Neural cell (in vitro differentiated cells): Measurements from ENCODE around the gene LRP1-AS. TPM values are rescaled to one million over a fixed set of nuclear protein-coding genes. Genes with fewer than 3 reads are reported as not detected.

Experiments
- H2AFZ ChIP-seq: fragments of 200-600, 300-800 bp; sonication (generic), shearing (Covaris generic); 2 replicates; pipeline ENCODE4 v1.6.0; 2014; ENCODE audit warnings: low read depth, mild to moderate bottlenecking, antibody characterized with exemption, low read length, moderate library complexity
- H3F3A ChIP-seq: fragments of 200-600 bp; shearing (Covaris generic); 2 replicates; pipeline ENCODE4 v1.6.1; 2016; ENCODE audit warnings: mild to moderate bottlenecking, moderate library complexity, mixed read lengths, antibody characterized with exemption, low read length; ENCODE audit not compliant: insufficient read depth, poor library complexity, severe bottlenecking
- H3K27ac ChIP-seq: fragments of 200-600, 300-800 bp; sonication (generic), shearing (Covaris generic); 2 replicates; pipeline ENCODE4 v1.5.1; 2014; ENCODE audit warnings: mild to moderate bottlenecking, low read length, moderate library complexity
- H3K27me3 ChIP-seq: fragments of 300-800, 200-600 bp; sonication (generic), shearing (Covaris generic); 2 replicates; pipeline ENCODE4 v1.6.0; 2014; ENCODE audit warnings: mild to moderate bottlenecking, low read depth, low read length, moderate library complexity; ENCODE audit not compliant: insufficient read depth
- H3K36me3 ChIP-seq: fragments of 300-800, 200-600 bp; sonication (generic), shearing (Covaris generic); 2 replicates; pipeline ENCODE4 v1.5.1; 2014; ENCODE audit warnings: mild to moderate bottlenecking, antibody characterized with exemption, low read length, moderate library complexity; ENCODE audit not compliant: insufficient read depth
- H3K4me2 ChIP-seq: fragments of 300-800, 200-600 bp; sonication (generic), shearing (Covaris generic); 2 replicates; pipeline ENCODE4 v1.6.0; 2014; ENCODE audit warnings: mild to moderate bottlenecking, low read length
- H3K4me3 ChIP-seq: fragments of 300-800, 200-600 bp; sonication (generic), shearing (Covaris generic); 2 replicates; pipeline ENCODE4 v1.5.1; 2014; ENCODE audit warnings: mild to moderate bottlenecking, low read length, moderate library complexity
- H3K79me2 ChIP-seq: fragments of 200-600 bp; shearing (Covaris generic); replicated peaks from 2 replicates; pipeline ENCODE4 v1.6.0; 2014; ENCODE audit warnings: mild to moderate bottlenecking, low read length, moderate library complexity; ENCODE audit not compliant: insufficient read depth
- H3K9ac ChIP-seq: fragments of 300-800, 200-600 bp; sonication (generic), shearing (Covaris generic); 2 replicates; pipeline ENCODE4 v1.6.1; 2016; ENCODE audit warnings: mild to moderate bottlenecking, low read length, mixed read lengths
- H3K9me2 ChIP-seq: fragments of 200-600 bp; shearing (Covaris generic); 2 replicates; pipeline ENCODE4 v1.6.1; 2016; ENCODE audit warnings: mild to moderate bottlenecking, low read length, mixed read lengths; ENCODE audit not compliant: insufficient read depth
- H3K9me3 ChIP-seq: fragments of 200-600, 300-800 bp; sonication (generic), shearing (Covaris generic); 2 replicates; pipeline ENCODE4 v1.6.1; 2016; ENCODE audit warnings: mild to moderate bottlenecking, mixed run types, low read length, moderate library complexity, mixed read lengths
- H4K20me1 ChIP-seq: fragments of 200-600 bp; shearing (Covaris generic); 2 replicates; pipeline ENCODE4 v1.6.1; 2016; ENCODE audit warnings: mild to moderate bottlenecking, mixed run types; ENCODE audit not compliant: insufficient read depth
- EP300 ChIP-seq: fragments of 450-650 bp; conservative IDR thresholded peaks from 2 replicates; pipeline ENCODE4 v1.6.1; 2014; ENCODE audit warnings: antibody characterized with exemption, mild to moderate bottlenecking, moderate library complexity; ENCODE audit not compliant: poor library complexity, severe bottlenecking
- EZH2 ChIP-seq: fragments of 200-600, 300-800 bp; shearing (Covaris generic), sonication (generic); IDR thresholded peaks from 2 replicates; pipeline ENCODE4 v1.6.1; 2014; ENCODE audit warnings: antibody characterized with exemption, low read length, borderline replicate concordance, mild to moderate bottlenecking; ENCODE audit not compliant: insufficient read depth, poor library complexity, severe bottlenecking
- MXI1 ChIP-seq: fragments of 450-650 bp; conservative IDR thresholded peaks from 2 replicates; pipeline ENCODE4 v1.6.1; 2014; ENCODE audit warnings: antibody characterized with exemption, mild to moderate bottlenecking; ENCODE audit not compliant: poor library complexity, severe bottlenecking
- POLR2AphosphoS5 ChIP-seq: IDR thresholded peaks from 2 replicates; pipeline ENCODE4 v1.6.1; 2012
- RAD21 ChIP-seq: fragments of 450-650 bp; conservative IDR thresholded peaks from 2 replicates; pipeline ENCODE4 v1.6.1; 2014; ENCODE audit warnings: antibody characterized with exemption, mild to moderate bottlenecking, moderate library complexity
- REST ChIP-seq: IDR thresholded peaks from 2 replicates; pipeline ENCODE4 v1.6.1; 2012; ENCODE audit warnings: borderline replicate concordance
- SMC3 ChIP-seq: fragments of 450-650 bp; conservative IDR thresholded peaks from 2 replicates; pipeline ENCODE4 v1.6.1; 2014; ENCODE audit warnings: antibody characterized with exemption, mild to moderate bottlenecking, moderate library complexity; ENCODE audit not compliant: poor library complexity
- TAF1 ChIP-seq: IDR thresholded peaks from 2 replicates; pipeline ENCODE4 v1.6.1; 2012; ENCODE audit warnings: low read depth
- polyA plus RNA-seq: library from polyadenylated mRNA; depleted of rRNA; stranded (reverse); fragments of >200 nt; gene quantifications from 2 replicates; pipeline ENCODE4 v1.2.3, GENCODE V29; 2014
- TF ChIP-seq, protein P1 (sequence below): fragments of 450-650 bp; IDR thresholded peaks from 2 replicates; pipeline ENCODE4 v1.5.1; 2014; ENCODE audit warnings: antibody characterized with exemption, mild to moderate bottlenecking, moderate library complexity; ENCODE audit not compliant: poor library complexity, severe bottlenecking

The LRP1-AS gene
- polyA plus RNA-seq, 1 donor from 2014 or later = not detected

GRCh38 chr12:57116580-57117281 is 30.7 kb downstream of the LRP1-AS start:
- H2AFZ ChIP-seq = no peak overlapping the region
- no peaks in the 10 kb centered on the region for H3K36me3 ChIP-seq
- no peaks in the 10 kb centered on the region for H3K79me2 ChIP-seq
- H3K27me3 ChIP-seq = no peaks in the 10 kb centered on the region
- no peak for TF ChIP-seq MXI1
- no peak for TF ChIP-seq POLR2AphosphoS5
- no peak for TF ChIP-seq RAD21
- no peak for TF ChIP-seq EZH2
- no peak for TF ChIP-seq SMC3
- no peak for TF ChIP-seq TAF1
- TF ChIP-seq, protein P1, sequence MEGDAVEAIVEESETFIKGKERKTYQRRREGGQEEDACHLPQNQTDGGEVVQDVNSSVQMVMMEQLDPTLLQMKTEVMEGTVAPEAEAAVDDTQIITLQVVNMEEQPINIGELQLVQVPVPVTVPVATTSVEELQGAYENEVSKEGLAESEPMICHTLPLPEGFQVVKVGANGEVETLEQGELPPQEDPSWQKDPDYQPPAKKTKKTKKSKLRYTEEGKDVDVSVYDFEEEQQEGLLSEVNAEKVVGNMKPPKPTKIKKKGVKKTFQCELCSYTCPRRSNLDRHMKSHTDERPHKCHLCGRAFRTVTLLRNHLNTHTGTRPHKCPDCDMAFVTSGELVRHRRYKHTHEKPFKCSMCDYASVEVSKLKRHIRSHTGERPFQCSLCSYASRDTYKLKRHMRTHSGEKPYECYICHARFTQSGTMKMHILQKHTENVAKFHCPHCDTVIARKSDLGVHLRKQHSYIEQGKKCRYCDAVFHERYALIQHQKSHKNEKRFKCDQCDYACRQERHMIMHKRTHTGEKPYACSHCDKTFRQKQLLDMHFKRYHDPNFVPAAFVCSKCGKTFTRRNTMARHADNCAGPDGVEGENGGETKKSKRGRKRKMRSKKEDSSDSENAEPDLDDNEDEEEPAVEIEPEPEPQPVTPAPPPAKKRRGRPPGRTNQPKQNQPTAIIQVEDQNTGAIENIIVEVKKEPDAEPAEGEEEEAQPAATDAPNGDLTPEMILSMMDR = no peak
- no peak for TF ChIP-seq EP300
- TF ChIP-seq REST = no peak
- H3F3A ChIP-seq = no peaks in the 10 kb centered on the region
- no peak overlapping the region for H3K27ac ChIP-seq
- no peak overlapping the region for H3K4me3 ChIP-seq
- H3K4me2 ChIP-seq = no peak overlapping the region
- no peak overlapping the region for H3K9ac ChIP-seq
- no peaks in the 10 kb centered on the region for H3K9me3 ChIP-seq
- no peaks in the 10 kb centered on the region for H3K9me2 ChIP-seq
- H4K20me1 ChIP-seq = no peaks in the 10 kb centered on the region

GRCh38 chr12:57112492-57113294 is 34.7 kb downstream of the LRP1-AS start:
- Histone ChIP-seq H3K79me2 (no peaks in the 10 kb centered on the region), H3F3A (no peaks in the 10 kb centered on the region), H3K4me2 (no peak overlapping the region), H4K20me1 (no peaks in the 10 kb centered on the region), H3K9me2 (no peaks in the 10 kb centered on the region), H3K4me3 (no peak overlapping the region), H3K9me3 (no peaks in the 10 kb centered on the region), H3K27ac (no peak overlapping the region), H2AFZ (no peak overlapping the region), H3K9ac (no peak overlapping the region), H3K36me3 (no peaks in the 10 kb centered on the region), H3K27me3 (no peaks in the 10 kb centered on the region)
- TF ChIP-seq EP300 = no peak
- TF ChIP-seq POLR2AphosphoS5 = no peak
- no peak for TF ChIP-seq EZH2
- TF ChIP-seq REST = no peak
- TF ChIP-seq MXI1 = no peak
- TF ChIP-seq, protein P1 = no peak
- TF ChIP-seq RAD21 = no peak
- TF ChIP-seq TAF1 = no peak
- TF ChIP-seq SMC3 = no peak
